Measurements from ENCODE around the gene FHIT. TPM values are rescaled to one million over a fixed set of nuclear protein-coding genes. Genes with fewer than 3 reads are reported as not detected.

Gene FHIT
- polyA plus RNA-seq, 1 experiment, result 0.11 TPM

GRCh38 chr3:61081554-61081953 is 169.7 kb downstream of the FHIT start:
- Histone ChIP-seq H3K4me3 (ENCODE audit: low read depth, low read length) (no peak overlapping the region), H3K27me3 (ENCODE audit: control insufficient read depth, insufficient read depth, low read length) (no peaks in the 10 kb centered on the region), H3K36me3 (ENCODE audit: control insufficient read depth, insufficient read depth, low read length) (no peaks in the 10 kb centered on the region)
- ChIA-PET CTCF (no interaction called here), POLR2A (no interaction called here)
- TF ChIP-seq CTCF (IDR thresholded peaks at IDR 0.05; ENCODE audit: insufficient read depth, low read depth, low read length), result no peak
- no peak for DNase-seq (ENCODE audit: low read depth)

GRCh38 chr3:61080737-61081445 is 170.4 kb downstream of the FHIT start:
- Histone ChIP-seq H3K36me3 (ENCODE audit: control insufficient read depth, insufficient read depth, low read length) (no peaks in the 10 kb centered on the region), H3K27me3 (ENCODE audit: control insufficient read depth, insufficient read depth, low read length) (no peaks in the 10 kb centered on the region), H3K4me3 (ENCODE audit: low read depth, low read length) (no peak overlapping the region)
- no peak for TF ChIP-seq CTCF (IDR thresholded peaks at IDR 0.05; ENCODE audit: insufficient read depth, low read depth, low read length)
- DNase-seq (ENCODE audit: low read depth), result no peak
- ChIA-PET CTCF (interaction anchor here (0.6 kb wide), 1 partner anchor 267 kb away, joined by 3 read pairs; no protein-coding TSS in a partner anchor), POLR2A (no interaction called here)

GRCh38 chr3:61078048-61078752 is 173.1 kb downstream of the FHIT start:
- Histone ChIP-seq H3K4me3 (ENCODE audit: low read depth, low read length) (no peak overlapping the region), H3K27me3 (ENCODE audit: control insufficient read depth, insufficient read depth, low read length) (no peaks in the 10 kb centered on the region), H3K36me3 (ENCODE audit: control insufficient read depth, insufficient read depth, low read length) (no peaks in the 10 kb centered on the region)
- ChIA-PET POLR2A (no interaction called here), CTCF (interaction anchor here (0.7 kb wide), 1 partner anchor 147 kb away, joined by 3 read pairs; no protein-coding TSS in a partner anchor)
- DNase-seq (ENCODE audit: low read depth), result no peak
- TF ChIP-seq CTCF (IDR thresholded peaks at IDR 0.05; ENCODE audit: insufficient read depth, low read depth, low read length), result no peak

GRCh38 chr3:61077551-61077950 is 173.7 kb downstream of the FHIT start:
- Histone ChIP-seq H3K4me3 (ENCODE audit: low read depth, low read length) (no peak overlapping the region), H3K36me3 (ENCODE audit: control insufficient read depth, insufficient read depth, low read length) (no peaks in the 10 kb centered on the region), H3K27me3 (ENCODE audit: control insufficient read depth, insufficient read depth, low read length) (no peaks in the 10 kb centered on the region)
- no peak for DNase-seq (ENCODE audit: low read depth)
- ChIA-PET CTCF (interaction anchor here (0.7 kb wide), 1 partner anchor 148 kb away, joined by 3 read pairs; no protein-coding TSS in a partner anchor), POLR2A (no interaction called here)
- no peak for TF ChIP-seq CTCF (IDR thresholded peaks at IDR 0.05; ENCODE audit: insufficient read depth, low read depth, low read length)

GRCh38 chr3:61074783-61075182 is 176.5 kb downstream of the FHIT start:
- POLR2A ChIA-PET, result no interaction called here
- DNase-seq (ENCODE audit: low read depth), result no peak
- no peaks in the 10 kb centered on the region for H3K27me3 ChIP-seq (ENCODE audit: control insufficient read depth, insufficient read depth, low read length)
- TF ChIP-seq CTCF (IDR thresholded peaks at IDR 0.05; ENCODE audit: insufficient read depth, low read depth, low read length), result no peak
- CTCF ChIA-PET, result no interaction called here
- no peaks in the 10 kb centered on the region for H3K36me3 ChIP-seq (ENCODE audit: control insufficient read depth, insufficient read depth, low read length)
- H3K4me3 ChIP-seq (ENCODE audit: low read depth, low read length), result no peak overlapping the region

Data from BJ (cell line).